ENCODE measurements around the gene OSBP.
"Not testable (repeated sequence)": the region's sequence is repeated elsewhere in the genome, so short reads cannot be mapped to it uniquely, and the experiment has no call there.

Gene OSBP

GRCh38 chr11:59553323-59553722, 62.3 kb downstream of the OSBP start:
- no peak for DNase-seq (ENCODE audit: low spot score)

DNA sequence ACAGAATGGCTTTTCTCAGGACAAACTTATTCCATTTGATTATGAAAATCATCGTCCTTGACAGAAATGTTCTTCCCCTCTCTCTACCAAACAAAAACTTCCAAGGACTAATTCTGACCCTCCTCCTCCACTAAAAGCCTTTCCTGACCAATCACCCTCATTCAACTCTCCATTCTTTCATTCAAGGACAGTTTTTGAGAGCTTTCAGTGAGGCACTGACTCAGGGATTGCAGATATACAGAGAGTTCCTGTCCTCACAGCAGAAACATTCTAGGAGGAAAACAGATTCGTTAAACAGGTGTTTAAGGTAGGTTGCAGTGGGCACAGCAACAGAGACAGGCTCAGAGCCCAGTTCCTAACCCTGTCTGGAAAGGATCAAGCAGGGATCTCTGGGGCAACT, 62.7 kb downstream of the OSBP start:
- DNase-seq (ENCODE audit: low spot score): no peak

GRCh38 chr11:59551659-59552521, 63.7 kb downstream of the OSBP start:
- peak; percentile 34 for DNase-seq (ENCODE audit: low spot score)

- peak; percentile 38 for DNase-seq (ENCODE audit: low spot score)
Observed at GRCh38 chr11:59550842-59551658, 64.5 kb downstream of the OSBP start.

DNA sequence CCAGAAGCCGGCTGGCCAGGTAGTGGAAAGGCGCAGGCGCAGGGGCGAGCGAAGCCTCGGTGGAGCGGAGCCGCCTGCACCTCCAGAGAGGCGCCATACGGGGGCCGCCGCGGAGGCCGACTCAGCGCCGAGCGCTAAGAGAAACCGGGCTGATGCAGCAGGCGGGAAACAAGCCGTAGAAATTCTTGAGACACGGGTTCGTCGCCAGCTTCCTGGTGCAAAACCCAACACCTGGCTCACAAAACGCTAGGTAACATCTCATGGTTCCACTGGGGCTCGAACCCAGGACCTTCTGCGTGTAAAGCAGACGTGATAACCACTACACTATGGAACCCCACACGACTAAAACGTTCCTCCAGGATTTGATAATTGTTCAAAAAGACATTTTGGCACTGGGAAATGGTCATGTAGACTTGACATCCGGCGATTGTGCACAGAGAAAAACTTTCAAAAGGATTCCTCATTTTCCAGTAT, 65.2 kb downstream of the OSBP start:
- peak; percentile 75 for DNase-seq (ENCODE audit: low spot score)

DNA sequence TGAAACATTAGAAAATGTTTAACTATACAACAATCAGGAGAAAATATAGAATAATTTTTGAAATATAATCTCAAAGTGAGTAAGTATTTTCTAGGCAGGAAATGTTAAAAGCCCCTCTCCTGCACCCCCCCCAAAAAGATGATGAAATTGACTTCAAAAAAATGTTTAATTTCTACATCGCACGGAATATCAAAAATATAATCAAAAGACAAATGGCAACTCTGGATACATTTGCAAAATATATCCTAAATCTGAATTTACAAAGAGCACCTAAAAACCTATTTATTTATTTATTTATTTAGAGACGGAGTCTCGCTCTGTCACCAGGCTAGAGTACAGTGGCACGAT, 67.3 kb downstream of the OSBP start:
- no peak for DNase-seq (ENCODE audit: low spot score)

DNA sequence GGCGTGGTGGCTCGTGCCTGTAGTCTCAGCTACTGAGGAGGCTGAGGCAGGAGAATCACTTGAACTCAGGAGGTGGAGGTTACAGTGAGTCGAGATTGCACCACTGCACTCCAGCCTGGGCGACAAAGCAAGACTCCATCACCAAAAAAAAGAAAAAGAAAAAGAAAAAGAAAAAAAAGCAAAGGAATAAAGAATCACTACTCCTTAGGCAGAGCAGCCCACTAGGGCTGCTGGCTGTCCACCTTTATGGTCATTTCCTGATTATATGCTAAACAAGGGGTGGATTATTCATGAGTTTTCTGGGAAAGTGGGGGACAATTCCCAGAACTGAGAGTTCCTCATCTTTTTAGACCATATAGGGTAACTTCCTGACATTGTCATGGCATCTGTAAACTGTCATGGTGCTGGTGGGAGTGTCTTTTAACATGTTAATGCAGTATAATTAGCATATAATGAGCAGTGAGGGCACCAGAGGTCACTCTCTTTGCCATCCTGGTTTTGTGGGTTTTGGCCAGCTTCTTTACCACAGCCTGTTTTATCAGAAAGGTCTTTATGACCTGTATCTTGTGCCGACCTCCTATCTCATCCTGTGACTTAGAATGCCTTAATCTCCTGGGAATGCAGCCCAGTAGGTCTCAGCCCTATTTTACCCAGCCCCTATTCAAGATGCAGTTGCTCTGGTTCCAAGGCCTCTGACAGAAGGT, 67.8 kb downstream of the OSBP start:
- not testable (repeated sequence) for DNase-seq (ENCODE audit: low spot score)

DNA sequence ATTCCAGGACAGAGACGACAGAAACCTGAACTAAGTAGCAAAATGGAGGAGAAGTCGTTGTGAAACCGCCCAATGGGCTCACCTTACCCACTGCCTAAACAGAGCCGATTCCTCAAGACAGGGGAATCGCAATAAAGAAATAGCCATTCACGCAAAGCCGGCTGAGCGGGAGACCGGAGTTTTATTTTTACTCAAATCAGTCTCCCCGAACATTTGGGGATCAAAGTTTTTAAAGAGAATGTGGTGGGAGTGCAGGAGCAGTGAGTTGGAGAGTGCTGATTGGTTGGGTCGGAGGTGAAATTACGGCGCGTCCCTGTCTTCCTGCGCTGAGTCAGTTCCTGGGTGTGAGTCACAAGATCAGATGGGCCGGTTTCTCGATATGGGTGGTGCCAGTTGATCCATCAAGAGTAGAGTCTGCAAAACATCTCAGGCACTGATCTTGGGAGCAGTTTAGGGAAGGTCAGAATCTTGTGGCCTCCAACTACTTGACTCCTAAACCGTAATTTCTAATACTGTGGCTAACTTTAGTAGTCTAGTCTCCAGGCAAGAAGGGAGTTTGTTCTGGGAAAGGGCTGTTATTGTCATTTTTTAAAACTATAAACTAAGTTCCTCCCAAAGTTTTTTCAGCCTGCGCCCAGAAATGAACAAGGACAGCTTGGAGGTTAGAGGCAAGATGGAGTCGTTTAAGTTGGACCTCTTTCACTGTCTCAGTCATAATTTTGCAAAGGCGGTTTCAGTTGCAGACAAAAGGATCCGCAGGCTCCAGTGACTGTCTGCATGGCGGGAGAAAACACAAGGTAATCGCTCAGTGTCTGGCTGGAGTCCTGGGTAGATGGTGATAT, 70.2 kb downstream of the OSBP start:
- DNase-seq (ENCODE audit: low spot score): peak; percentile 30

DNA sequence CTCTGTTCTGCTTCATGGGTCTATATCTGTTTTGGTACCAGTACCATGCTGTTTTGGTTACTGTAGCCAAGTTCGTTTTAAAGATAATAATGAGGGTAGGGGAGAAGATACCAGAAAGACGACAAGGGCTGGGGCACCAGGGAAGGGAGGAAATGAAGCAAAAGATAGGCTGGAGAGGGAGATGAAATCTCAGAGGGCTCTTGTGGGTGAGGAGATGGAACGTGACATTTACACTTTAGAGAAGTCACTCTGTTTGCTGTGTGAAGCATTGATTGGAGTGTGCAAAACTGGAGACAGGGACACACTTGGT, 70.8 kb downstream of the OSBP start:
- no peak for DNase-seq (ENCODE audit: low spot score)

GRCh38 chr11:59543713-59544112, 71.9 kb downstream of the OSBP start:
- not testable (repeated sequence) for DNase-seq (ENCODE audit: low spot score)

DNA sequence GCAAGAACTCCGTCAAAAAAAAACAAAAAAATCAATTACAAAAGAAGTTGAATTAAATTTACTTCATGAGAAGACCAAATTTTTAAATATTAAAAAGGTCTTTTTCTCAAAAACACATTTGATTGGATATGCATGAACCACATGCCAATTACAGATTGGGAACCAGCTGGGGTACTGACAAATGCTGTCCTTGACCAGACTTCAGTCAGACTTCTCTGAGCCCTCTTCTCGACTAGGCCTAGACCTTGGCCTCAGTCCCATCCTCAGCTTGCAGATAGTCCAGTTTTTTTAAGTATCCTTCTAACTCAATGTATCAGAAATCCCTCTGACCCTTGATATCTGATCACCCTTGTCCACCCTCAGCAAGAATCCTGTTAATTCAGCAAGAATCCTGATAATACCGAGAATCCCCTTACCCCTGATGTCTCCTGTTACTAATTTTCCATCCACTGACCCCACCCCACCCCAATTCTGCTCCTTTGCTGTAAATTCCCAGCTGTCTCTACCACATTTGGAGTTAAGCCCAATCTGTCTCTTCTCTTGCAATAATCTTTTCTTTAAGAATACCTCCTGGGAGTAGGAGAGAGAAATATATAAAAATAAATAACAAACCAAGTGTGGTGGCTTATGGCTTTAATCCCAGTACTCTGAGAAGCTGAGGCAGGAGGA, 73.3 kb downstream of the OSBP start:
- DNase-seq (ENCODE audit: low spot score): no peak

DNA sequence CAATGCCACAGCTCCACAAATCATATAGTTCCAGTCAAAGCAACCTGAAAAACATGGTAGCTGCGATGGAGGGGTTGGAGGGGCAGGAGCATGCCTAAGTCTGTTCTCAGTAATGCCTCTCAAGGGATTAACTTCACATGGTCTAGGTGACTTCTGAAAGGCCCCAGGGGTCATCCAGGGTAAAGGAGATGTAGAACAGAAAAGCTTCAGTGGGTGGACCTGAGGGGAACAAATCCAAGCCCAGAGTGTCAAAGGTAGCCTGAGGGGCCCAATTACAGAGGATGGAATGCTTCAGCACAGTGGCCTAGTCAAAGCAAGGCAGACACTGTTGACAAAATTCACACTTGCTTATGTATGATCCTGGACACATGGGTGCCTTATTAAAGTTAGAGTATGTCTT, 80.9 kb downstream of the OSBP start:
- DNase-seq (ENCODE audit: low spot score): no peak

DNA sequence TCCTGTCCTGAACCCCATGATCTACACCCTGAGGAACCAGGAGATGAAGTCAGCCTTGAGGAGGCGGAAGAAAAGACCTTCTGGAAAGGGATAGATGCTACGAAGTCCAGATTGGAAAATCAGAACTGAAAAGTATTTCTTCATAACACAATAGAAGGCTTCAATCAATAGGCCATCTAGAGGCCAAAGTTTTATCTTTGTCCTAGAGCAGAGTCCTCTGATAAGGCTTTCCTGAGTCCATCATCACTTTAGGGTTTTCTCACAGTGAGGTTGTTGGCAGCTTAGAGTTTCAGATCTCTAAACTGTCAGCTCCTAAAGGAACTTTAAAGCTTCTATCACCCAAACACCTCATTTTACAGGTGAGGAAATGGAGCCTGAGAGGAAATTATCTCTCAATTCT, 83.0 kb downstream of the OSBP start:
- no peak for DNase-seq (ENCODE audit: low spot score)

DNA sequence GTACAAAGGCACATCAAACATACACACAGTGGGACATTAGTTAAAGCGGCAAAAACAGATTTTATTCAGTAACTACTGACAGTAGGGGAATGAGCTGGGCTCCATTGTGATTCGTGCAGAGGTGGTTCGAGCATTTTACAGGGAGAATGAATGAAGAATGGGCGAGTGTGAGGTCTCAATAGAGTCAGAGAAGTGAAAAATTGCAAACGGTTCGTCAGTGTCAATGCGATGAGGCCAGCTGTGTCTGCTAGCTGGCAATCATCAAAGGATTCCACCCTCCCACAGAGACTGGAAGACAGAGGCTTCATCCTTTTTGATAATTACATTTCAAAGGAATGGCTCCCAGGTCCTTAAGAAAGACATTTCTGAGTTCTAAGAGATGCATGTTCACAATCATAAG, 86.9 kb downstream of the OSBP start:
- no peak for DNase-seq (ENCODE audit: low spot score)
